Measurements from ENCODE around the gene SUSD4. TPM values are rescaled to one million over a fixed set of nuclear protein-coding genes. Genes with fewer than 3 reads are reported as not detected.

The SUSD4 gene
- total and polyA plus RNA-seq, 9 of the 15 experiments (the other 6 are each of a cell fraction or from before 2014, with no cell fraction given) = 0.06 to 1.7 (median 0.09) TPM; not detected in 4

DNA sequence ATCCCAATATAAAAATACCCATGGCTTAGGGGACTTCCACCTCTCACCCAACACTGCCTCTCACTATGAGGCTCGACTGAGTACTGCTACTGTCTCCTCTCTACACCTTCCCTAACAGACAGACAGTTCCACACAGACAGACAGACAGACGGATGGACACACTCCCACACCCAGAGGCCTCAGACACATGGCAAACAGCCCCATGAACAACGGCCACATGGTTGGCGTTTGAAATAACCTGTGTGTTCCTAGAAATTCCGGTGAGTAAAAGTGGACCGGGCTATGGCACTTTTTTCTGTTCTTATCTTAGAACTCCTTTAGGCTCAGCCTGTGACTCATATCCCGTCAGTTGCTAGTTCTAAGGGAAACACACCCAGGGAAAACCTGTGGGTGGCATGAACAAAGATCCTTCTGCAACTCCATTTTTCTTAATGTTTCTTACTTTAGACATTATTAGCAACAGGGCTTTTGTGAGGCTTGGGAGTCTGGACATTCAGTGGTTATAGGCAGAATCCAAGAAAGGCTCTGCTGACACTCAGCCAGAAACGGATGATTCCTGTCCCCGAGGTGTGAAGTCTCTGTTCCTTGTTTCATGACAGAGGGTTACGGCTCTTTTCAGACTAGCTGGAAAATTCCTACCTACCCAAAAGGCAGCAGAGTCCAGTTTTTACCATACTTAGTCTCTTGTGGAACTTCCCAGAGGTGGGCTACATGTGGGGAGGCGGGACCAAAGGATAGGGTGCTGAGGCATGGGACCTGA lies 130.4 kb downstream of the SUSD4 start (continued):
- TF ChIP-seq RAD51 (IDR thresholded peaks at IDR 0.05; ENCODE audit: borderline replicate concordance, low read depth) (peak; percentile 49; the same call in 1 of the 2 replicates), ZFP30 (CRISPR knock-in tag; IDR thresholded peaks at IDR 0.05; ENCODE audit: borderline replicate concordance) (no peak), CEBPG (CRISPR knock-in tag; IDR thresholded peaks at IDR 0.05) (no peak; the same call in 1 of the 2 replicates), CEBPG (tag; conservative IDR thresholded peaks at IDR 0.05 in 1 of 2, IDR thresholded peaks at IDR 0.05 in 1 of 2) (no peak; a peak in 1 of 4 replicates), KAT2B (IDR thresholded peaks at IDR 0.05; ENCODE audit: low read depth, low read length) (no peak), DACH1 (IDR thresholded peaks at IDR 0.05; ENCODE audit: partially characterized antibody) (no peak), POLR3G (IDR thresholded peaks at IDR 0.05; ENCODE audit: extremely low read depth, insufficient read length, insufficient replicate concordance) (no peak), HDAC3 (IDR thresholded peaks at IDR 0.05; ENCODE audit: borderline replicate concordance, partially characterized antibody) (no peak), ZNF146 (CRISPR knock-in tag; IDR thresholded peaks at IDR 0.05; ENCODE audit: unreplicated experiment) (no peak), BHLHE40 (IDR thresholded peaks at IDR 0.05; ENCODE audit: low read length) (peak; percentile 46; the same call in 1 of the 2 replicates), ZNF778 (CRISPR knock-in tag; IDR thresholded peaks at IDR 0.05) (no peak), PHB2 (IDR thresholded peaks at IDR 0.05; ENCODE audit: low read depth) (no peak)
- TF ChIP-seq, protein P1, sequence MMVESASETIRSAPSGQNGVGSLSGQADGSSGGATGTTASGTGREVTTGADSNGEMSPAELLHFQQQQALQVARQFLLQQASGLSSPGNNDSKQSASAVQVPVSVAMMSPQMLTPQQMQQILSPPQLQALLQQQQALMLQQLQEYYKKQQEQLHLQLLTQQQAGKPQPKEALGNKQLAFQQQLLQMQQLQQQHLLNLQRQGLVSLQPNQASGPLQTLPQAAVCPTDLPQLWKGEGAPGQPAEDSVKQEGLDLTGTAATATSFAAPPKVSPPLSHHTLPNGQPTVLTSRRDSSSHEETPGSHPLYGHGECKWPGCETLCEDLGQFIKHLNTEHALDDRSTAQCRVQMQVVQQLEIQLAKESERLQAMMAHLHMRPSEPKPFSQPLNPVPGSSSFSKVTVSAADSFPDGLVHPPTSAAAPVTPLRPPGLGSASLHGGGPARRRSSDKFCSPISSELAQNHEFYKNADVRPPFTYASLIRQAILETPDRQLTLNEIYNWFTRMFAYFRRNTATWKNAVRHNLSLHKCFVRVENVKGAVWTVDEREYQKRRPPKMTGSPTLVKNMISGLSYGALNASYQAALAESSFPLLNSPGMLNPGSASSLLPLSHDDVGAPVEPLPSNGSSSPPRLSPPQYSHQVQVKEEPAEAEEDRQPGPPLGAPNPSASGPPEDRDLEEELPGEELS (CRISPR knock-in tag; IDR thresholded peaks at IDR 0.05; ENCODE audit: borderline replicate concordance) = peak; percentile 98
- TF ChIP-seq, protein P2, sequence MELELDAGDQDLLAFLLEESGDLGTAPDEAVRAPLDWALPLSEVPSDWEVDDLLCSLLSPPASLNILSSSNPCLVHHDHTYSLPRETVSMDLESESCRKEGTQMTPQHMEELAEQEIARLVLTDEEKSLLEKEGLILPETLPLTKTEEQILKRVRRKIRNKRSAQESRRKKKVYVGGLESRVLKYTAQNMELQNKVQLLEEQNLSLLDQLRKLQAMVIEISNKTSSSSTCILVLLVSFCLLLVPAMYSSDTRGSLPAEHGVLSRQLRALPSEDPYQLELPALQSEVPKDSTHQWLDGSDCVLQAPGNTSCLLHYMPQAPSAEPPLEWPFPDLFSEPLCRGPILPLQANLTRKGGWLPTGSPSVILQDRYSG (tag; conservative IDR thresholded peaks at IDR 0.05; ENCODE audit: low read depth) = peak; percentile 73
- TF ChIP-seq, protein P3, sequence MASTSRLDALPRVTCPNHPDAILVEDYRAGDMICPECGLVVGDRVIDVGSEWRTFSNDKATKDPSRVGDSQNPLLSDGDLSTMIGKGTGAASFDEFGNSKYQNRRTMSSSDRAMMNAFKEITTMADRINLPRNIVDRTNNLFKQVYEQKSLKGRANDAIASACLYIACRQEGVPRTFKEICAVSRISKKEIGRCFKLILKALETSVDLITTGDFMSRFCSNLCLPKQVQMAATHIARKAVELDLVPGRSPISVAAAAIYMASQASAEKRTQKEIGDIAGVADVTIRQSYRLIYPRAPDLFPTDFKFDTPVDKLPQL (IDR thresholded peaks at IDR 0.05; ENCODE audit: extremely low read depth, insufficient read length) = no peak
- TF ChIP-seq, protein P4, sequence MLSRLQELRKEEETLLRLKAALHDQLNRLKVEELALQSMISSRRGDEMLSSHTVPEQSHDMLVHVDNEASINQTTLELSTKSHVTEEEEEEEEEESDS (CRISPR knock-in tag; IDR thresholded peaks at IDR 0.05) = no peak
- TF ChIP-seq, protein P5, sequence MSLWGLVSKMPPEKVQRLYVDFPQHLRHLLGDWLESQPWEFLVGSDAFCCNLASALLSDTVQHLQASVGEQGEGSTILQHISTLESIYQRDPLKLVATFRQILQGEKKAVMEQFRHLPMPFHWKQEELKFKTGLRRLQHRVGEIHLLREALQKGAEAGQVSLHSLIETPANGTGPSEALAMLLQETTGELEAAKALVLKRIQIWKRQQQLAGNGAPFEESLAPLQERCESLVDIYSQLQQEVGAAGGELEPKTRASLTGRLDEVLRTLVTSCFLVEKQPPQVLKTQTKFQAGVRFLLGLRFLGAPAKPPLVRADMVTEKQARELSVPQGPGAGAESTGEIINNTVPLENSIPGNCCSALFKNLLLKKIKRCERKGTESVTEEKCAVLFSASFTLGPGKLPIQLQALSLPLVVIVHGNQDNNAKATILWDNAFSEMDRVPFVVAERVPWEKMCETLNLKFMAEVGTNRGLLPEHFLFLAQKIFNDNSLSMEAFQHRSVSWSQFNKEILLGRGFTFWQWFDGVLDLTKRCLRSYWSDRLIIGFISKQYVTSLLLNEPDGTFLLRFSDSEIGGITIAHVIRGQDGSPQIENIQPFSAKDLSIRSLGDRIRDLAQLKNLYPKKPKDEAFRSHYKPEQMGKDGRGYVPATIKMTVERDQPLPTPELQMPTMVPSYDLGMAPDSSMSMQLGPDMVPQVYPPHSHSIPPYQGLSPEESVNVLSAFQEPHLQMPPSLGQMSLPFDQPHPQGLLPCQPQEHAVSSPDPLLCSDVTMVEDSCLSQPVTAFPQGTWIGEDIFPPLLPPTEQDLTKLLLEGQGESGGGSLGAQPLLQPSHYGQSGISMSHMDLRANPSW (CRISPR knock-in tag; IDR thresholded peaks at IDR 0.05) = no peak
- TF ChIP-seq, protein P6, sequence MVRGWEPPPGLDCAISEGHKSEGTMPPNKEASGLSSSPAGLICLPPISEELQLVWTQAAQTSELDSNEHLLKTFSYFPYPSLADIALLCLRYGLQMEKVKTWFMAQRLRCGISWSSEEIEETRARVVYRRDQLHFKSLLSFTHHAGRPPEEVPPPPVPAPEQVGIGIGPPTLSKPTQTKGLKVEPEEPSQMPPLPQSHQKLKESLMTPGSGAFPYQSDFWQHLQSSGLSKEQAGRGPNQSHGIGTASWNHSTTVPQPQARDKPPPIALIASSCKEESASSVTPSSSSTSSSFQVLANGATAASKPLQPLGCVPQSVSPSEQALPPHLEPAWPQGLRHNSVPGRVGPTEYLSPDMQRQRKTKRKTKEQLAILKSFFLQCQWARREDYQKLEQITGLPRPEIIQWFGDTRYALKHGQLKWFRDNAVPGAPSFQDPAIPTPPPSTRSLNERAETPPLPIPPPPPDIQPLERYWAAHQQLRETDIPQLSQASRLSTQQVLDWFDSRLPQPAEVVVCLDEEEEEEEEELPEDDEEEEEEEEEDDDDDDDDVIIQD (CRISPR knock-in tag; IDR thresholded peaks at IDR 0.05) = no peak

Measured in K562 (cell line).